Lower leg skin (tissue), 4 donors: ENCODE measurements around the gene SPHK2. TPM values are rescaled to one million over a fixed set of nuclear protein-coding genes. Genes with fewer than 3 reads are reported as not detected.

Source experiments
- DNase-seq, 2 donors: peaks; one replicate each; pipeline ENCODE4 v3.0.0-alpha.2; 2019; ENCODE audit warnings: low spot score in 2 of 2
- H3K4me3 ChIP-seq: fragments of 200-600 bp; sonication (generic); 2 replicates; pipeline ENCODE4 v1.5.1; 2017; ENCODE audit warnings: mild to moderate bottlenecking, low read depth; ENCODE audit not compliant: poor library complexity, severe bottlenecking
- CTCF ChIP-seq, 3 donors: fragments of 450-650 bp; IDR thresholded peaks; one replicate each; pipeline ENCODE4 v1.5.1; 2016; ENCODE audit warnings: antibody characterized with exemption in 3 of 3, mild to moderate bottlenecking in 3 of 3, moderate library complexity in 2 of 3
- POLR2A ChIP-seq, 2 donors: fragments of 450-650 bp; IDR thresholded peaks; one replicate each; pipeline ENCODE4 v1.6.1; 2016 to 2017; ENCODE audit warnings: antibody characterized with exemption in 2 of 2, mild to moderate bottlenecking in 1 of 2, moderate library complexity in 1 of 2
- WGBS, 2 donors: methylation state at CpG; one replicate each; pipeline ENCODE4 v1.1.5; 2018; 5-methylcytosine and 5-hydroxymethylcytosine counted together
- intact Hi-C: fragments of 100-400 bp; cut with DNase I; formaldehyde crosslinking; loops from one replicate; pipeline ENCODE4 v1.15.0; 2023; ENCODE audit warnings: low total_unique reads
- total RNA-seq, 4 donors: library from RNA; depleted of rRNA; stranded (reverse); fragments of >200 nt; gene quantifications; one replicate each; pipeline ENCODE4 v1.1.0, GENCODE V29; 2016

SPHK2 gene
- total RNA-seq, 4 donors from 2014 or later: 2.2 to 8.8 (median 6.1) TPM

GRCh38 chr19:48614436-48615230, 4.7 kb upstream of the SPHK2 start, which contains the start of gene FAM83E:
FAM83E (minus strand) TSS chr19:48615076; CDS start chr19:48613372, 1,704 bp downstream.
- DNase-seq: no peak
- 39 to 44% methylated on average over 27 to 30 of the region's 31 CpGs for WGBS, 2 donors
- no peak within 1 kb of the TSS for H3K4me3 ChIP-seq
- intact Hi-C loops: no loop called here
- TF ChIP-seq CTCF (IDR thresholded peaks at IDR 0.05): no peak
- no peak for TF ChIP-seq POLR2A (IDR thresholded peaks at IDR 0.05)

- no peak overlapping the region for H3K4me3 ChIP-seq
- no peak for TF ChIP-seq POLR2A (IDR thresholded peaks at IDR 0.05)
- no peak for TF ChIP-seq CTCF (IDR thresholded peaks at IDR 0.05)
- WGBS, 2 donors: 59 to 66% methylated on average over 19 of the region's 19 CpGs
- no peak for DNase-seq
- intact Hi-C loops: no loop called here
These were observed 3.9 kb upstream of the SPHK2 start for GRCh38 chr19:48615231-48616040.

GRCh38 chr19:48616041-48616436, 3.3 kb upstream of the SPHK2 start:
- TF ChIP-seq POLR2A (IDR thresholded peaks at IDR 0.05) (no peak), CTCF (IDR thresholded peaks at IDR 0.05) (no peak)
- no peak for DNase-seq
- 71 to 83% methylated on average over 7 to 16 of the region's 16 CpGs for WGBS, 2 donors
- H3K4me3 ChIP-seq: no peak overlapping the region
- intact Hi-C loops: no loop called here

GRCh38 chr19:48616491-48617056, 2.7 kb upstream of the SPHK2 start:
- TF ChIP-seq CTCF (IDR thresholded peaks at IDR 0.05) (no peak), POLR2A (IDR thresholded peaks at IDR 0.05) (no peak)
- 65 to 70% methylated on average over 12 of the region's 12 CpGs for WGBS, 2 donors
- intact Hi-C loops: no loop called here
- no peak overlapping the region for H3K4me3 ChIP-seq
- no peak for DNase-seq

- no peak overlapping the region for H3K4me3 ChIP-seq
- intact Hi-C loops: no loop called here
- WGBS, 2 donors: 57 to 59% methylated on average over 16 to 17 of the region's 18 CpGs
- DNase-seq: no peak
- TF ChIP-seq CTCF (IDR thresholded peaks at IDR 0.05): no peak
- no peak for TF ChIP-seq POLR2A (IDR thresholded peaks at IDR 0.05)
These were observed 2.0 kb upstream of the SPHK2 start for GRCh38 chr19:48617146-48617937.
